HK-2 (cell line): ENCODE measurements around the gene ZBTB4.

Experiments used
- DNase-seq: peaks from one replicate; pipeline ENCODE4 v3.0.0-alpha.2; 2018; ENCODE audit not compliant: unreplicated experiment

ZBTB4 gene

GRCh38 chr17:7441266-7441665 is 38.2 kb downstream of the ZBTB4 start:
- DNase-seq = no peak

GRCh38 chr17:7440834-7441195 is 38.6 kb downstream of the ZBTB4 start:
- peak; percentile 85 for DNase-seq

- peak; percentile 78 for DNase-seq
Observed at GRCh38 chr17:7440113-7440833, 39.2 kb downstream of the ZBTB4 start.

GRCh38 chr17:7439462-7440112 is 39.8 kb downstream of the ZBTB4 start, which contains the start of gene FGF11:
Gene FGF11 (plus strand): TSS chr17:7439512. CDS start chr17:7439621, 109 bp downstream.
- DNase-seq = no peak

GRCh38 chr17:7438656-7439460 is 40.6 kb downstream of the ZBTB4 start:
- no peak for DNase-seq

GRCh38 chr17:7437950-7438614 is 41.3 kb downstream of the ZBTB4 start:
- no peak for DNase-seq

GRCh38 chr17:7437369-7437863 is 42.0 kb downstream of the ZBTB4 start:
- no peak for DNase-seq

GRCh38 chr17:7436556-7437368 is 42.7 kb downstream of the ZBTB4 start:
- DNase-seq = peak; percentile 73

GRCh38 chr17:7435676-7436555 is 43.5 kb downstream of the ZBTB4 start:
- DNase-seq = peak; percentile 68

- no peak for DNase-seq
Observed at GRCh38 chr17:7432296-7432695, 47.1 kb downstream of the ZBTB4 start.

GRCh38 chr17:7431231-7431630 is 48.2 kb downstream of the ZBTB4 start:
- no peak for DNase-seq

- no peak for DNase-seq
Observed at GRCh38 chr17:7429722-7430121, 49.7 kb downstream of the ZBTB4 start.

- no peak for DNase-seq
Observed at GRCh38 chr17:7428557-7428956, 50.9 kb downstream of the ZBTB4 start, which contains the start of gene SPEM3. Gene SPEM3 (plus strand): TSS chr17:7428857. CDS start chr17:7428903, 46 bp downstream.

- DNase-seq = no peak
Observed at GRCh38 chr17:7427549-7427948, 51.9 kb downstream of the ZBTB4 start.

- DNase-seq = no peak
Observed at GRCh38 chr17:7426896-7427489, 52.4 kb downstream of the ZBTB4 start.

- no peak for DNase-seq
Observed at GRCh38 chr17:7426203-7426863, 53.1 kb downstream of the ZBTB4 start.

- DNase-seq = no peak
Observed at GRCh38 chr17:7425756-7426155, 53.7 kb downstream of the ZBTB4 start.

- DNase-seq = no peak
Observed at GRCh38 chr17:7425316-7425715, 54.1 kb downstream of the ZBTB4 start, which contains the start of gene SPEM2. Gene SPEM2 (plus strand): TSS chr17:7425616. CDS start chr17:7425689, 73 bp downstream.

GRCh38 chr17:7423679-7424078 is 55.8 kb downstream of the ZBTB4 start:
- DNase-seq = no peak
